GM21529 (cell line): ENCODE results near the gene PVALB.
"Not testable (repeated sequence)": the region's sequence is repeated elsewhere in the genome, so short reads cannot be mapped to it uniquely, and the experiment has no call there.

Experiments used
- ATAC-seq: cut with Tn5 transposase; IDR thresholded peaks from one replicate; pipeline ENCODE4 v1.9.1; 2021; ENCODE audit not compliant: unreplicated experiment

The PVALB gene

DNA sequence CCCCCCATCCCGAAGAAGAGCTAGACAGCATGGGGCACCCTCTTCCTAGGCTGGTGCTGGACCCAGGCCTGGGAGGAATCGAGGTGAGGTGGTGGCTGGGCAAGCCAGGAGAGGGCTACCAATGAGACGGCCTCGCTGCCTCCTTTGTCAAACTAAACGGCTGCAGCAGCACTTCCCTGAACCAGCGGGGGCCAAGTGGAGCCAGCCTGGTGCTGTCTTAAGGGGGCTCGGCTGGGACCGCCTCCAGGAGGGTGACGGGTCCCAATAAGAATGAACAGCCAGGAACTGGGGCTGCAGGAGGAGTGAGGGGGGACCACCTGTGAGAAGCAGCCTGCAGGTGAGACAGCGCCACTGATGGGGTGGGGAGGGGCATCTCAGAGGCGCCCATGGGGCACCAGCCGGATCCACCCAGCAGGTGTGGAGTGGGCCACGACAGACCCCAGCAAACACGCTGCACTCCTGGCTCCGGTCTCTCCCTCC lies 58.0 kb downstream of the PVALB start:
- no peak for ATAC-seq

DNA sequence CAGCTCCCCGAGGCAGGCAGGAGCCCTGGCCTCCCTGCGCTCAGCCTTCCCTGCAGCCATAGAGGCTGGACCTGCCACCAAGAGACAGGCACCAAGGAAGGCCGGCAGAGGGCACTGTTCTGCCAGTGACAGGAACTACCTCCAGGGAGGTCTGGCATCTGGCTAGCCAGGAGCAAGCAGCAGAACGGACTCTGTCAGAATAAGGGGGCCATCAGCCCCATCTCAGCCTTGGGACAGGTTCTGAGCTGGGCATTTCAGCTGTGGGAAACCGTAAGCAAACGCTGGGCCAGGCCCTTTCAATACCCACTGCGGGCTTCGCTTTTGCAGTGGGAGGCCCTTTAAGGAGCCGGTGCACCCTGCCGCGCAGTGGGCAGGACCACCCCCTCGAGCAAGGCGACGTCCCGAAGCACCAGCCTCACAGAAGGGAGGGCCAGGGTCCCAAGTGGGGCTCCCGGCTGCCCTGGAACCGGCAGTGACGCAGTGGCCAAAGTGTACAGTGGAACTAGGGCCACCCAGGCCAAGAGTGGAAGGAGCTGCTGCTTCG lies 59.1 kb downstream of the PVALB start:
- ATAC-seq: no peak

DNA sequence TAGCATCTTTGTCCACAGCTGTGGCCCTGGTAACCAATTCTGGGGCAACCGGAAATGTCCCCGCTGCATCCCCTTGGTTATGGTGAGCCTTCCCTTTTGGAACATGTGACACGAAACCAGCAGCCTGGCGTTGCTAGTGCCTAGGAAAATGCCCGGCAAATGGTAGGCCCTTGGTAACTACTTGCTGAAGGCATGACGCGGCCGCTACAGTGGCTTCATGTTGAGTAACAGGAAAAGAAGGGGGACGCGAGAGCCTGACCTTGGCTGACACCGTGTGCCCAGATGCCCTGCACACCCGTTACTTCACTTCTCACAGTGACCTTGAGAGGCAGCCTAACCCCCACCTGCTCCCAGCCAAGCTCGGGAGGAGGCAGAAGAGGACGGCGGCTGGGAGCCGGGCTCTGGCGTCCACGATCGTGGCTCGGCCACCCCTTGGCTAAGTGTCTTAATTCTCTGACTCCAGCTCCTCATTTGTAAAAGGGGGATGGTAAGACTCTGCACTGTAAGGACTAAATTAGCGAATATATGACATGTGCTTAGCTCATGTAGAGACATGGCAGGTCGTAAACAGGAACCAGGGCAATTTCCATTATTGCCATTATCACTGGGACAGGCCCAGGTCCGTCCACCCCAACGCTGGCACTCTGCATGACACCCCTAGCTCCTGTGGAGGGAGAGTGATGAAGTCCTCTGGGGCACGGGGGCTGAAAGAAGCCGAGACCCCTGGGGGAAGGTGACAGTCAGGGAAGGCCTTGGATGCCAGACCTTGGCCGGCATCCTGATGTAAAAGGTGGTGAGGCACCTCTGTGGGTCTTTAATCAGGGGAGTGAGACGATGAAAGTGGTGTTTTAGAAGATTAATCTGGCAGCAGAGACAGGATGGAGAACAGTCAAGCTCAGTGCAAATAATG lies 59.8 kb downstream of the PVALB start:
- no peak for ATAC-seq

DNA sequence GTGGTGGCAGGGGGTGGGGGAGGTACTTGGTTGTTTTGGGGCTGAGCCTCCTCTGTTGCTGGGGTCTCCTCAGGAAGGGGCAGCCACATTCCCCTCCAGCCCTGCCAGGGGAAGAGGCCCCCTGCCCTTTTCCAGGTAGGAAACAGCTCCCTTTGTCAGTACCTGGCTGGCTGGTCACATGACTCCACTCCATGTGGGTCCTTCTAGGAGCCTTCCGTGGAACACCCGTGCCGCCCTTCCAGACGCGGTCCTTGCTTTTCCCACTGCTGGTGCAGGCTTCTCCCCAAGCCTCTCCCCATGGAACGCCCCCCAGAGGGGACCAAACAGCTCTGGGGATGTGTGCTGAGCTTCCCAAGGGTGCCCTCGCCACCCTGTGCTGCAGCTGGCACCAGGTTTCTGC lies 60.8 kb downstream of the PVALB start:
- no peak for ATAC-seq

DNA sequence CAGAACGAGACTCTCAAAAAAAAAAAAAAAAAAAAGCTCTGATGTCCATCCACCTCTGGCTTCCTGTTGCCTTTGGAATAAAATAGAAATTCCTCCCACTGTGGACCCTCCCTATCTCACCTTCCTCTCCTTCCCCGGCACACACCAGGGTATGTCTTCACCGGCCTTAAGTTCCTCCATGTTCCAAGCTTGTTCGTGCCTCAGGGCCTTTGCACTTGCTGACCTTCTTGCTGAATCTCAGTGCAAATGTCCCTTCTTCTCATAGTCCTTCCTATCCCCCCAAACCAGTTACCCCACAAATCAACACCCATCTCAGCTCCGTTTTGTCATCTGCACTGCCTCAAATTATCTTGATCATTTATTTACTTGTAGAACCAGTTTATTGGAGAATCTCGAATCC lies 61.5 kb downstream of the PVALB start:
- ATAC-seq: no peak

DNA sequence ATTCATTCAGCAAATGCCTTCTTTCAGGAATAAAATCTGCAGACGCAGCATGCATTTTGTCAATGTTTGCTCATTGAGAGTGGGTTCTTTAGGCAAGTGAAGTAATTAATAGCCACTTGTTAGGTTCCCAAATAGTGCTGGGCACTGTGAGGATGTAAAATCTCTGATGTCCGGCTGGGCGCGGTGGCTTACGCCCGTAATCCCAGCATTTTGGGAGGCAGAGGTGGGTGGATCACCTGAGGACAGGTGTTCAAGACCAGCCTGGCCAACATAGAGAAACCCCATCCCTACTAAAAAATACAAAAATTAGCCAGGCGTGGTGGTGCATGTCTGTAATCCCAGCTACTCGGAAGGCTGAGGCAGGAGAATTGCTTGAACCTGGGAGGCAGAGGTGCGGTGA lies 62.0 kb downstream of the PVALB start:
- not testable (repeated sequence) for ATAC-seq

DNA sequence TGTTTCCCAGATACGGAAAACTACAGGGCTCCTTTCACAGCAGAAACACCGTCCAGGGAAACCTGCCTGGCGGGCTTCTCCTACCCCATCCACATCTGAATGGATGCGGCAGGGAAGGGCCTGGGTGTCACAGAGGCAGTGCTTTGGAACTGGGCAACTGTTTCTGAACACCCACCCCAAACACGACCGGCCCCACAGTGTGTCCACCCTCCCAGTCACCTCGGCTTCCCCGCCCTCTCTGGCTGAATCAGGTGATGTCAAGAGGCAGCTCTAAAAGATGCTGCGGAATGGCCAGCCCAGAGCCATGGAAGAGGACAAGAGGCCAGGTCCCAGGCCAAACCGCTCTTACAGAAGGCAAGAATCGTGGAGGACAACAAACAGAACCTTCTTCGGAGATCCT lies 62.9 kb downstream of the PVALB start:
- ATAC-seq: no peak

DNA sequence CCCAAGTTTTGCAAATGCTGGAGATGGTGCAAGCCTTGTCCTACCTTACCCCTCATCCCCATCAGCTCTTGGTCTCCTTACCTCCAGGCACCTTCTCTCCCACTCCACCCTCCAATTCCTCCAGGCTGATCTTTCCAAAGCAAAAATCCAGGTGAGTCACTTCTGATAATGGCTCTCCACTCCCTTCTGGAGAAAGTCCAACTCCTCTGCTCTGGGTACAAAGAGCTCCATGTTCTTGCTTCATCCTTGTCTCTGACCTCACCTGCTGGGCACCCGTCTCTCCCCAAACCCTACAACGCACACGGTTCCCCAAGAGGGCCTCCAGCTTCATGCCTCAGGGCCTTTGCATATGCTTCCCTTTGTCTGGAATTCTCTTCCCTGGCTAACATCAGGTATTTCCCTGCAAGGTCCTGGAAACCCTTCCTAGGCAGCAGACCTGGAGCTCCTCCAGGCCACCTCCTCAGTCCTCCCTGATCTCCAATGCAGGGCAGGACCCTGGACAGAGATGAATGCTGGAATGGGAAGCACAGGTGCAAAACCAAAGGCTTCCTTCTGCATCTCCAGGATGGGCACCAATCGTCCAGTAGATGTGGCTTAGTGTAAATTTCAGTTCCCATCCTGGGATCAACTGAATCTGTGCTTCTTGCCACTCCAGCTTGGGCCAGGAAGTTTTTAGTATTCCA lies 63.6 kb downstream of the PVALB start:
- ATAC-seq: no peak
